HFF-Myc (cell line): ENCODE data around the gene NOC4L.
"Not testable (repeated sequence)": the region's sequence is repeated elsewhere in the genome, so short reads cannot be mapped to it uniquely, and the experiment has no call there.

Source experiments
- DNase-seq: peaks from one replicate; pipeline ENCODE4 v3.0.0-alpha.2; 2011; ENCODE audit warnings: low read depth; ENCODE audit errors: extremely low read depth
- H3K4me3 ChIP-seq: replicated peaks from 2 replicates; pipeline ENCODE4 v1.5.1; 2011; ENCODE audit warnings: low read depth, mild to moderate bottlenecking, control low read depth, low read length
- CTCF ChIP-seq: IDR thresholded peaks from 2 replicates; pipeline ENCODE4 v1.5.1; 2012; ENCODE audit warnings: mild to moderate bottlenecking, low read depth, low read length, control low read depth; ENCODE audit errors: missing control alignments

The NOC4L gene

GRCh38 chr12:132147423-132148367 is 3.4 kb downstream of the NOC4L start:
- no peak for TF ChIP-seq CTCF
- no peak overlapping the region for H3K4me3 ChIP-seq
- no peak for DNase-seq

- no peak overlapping the region for H3K4me3 ChIP-seq
- no peak for DNase-seq
- TF ChIP-seq CTCF: no peak
Observed at GRCh38 chr12:132148368-132149045, 4.2 kb downstream of the NOC4L start.

GRCh38 chr12:132149526-132149925 is 5.3 kb downstream of the NOC4L start:
- not testable (repeated sequence) for H3K4me3 ChIP-seq, DNase-seq

- no peak for TF ChIP-seq CTCF
- H3K4me3 ChIP-seq: no peak overlapping the region
Observed at GRCh38 chr12:132150780-132151144, 6.5 kb downstream of the NOC4L start.

GRCh38 chr12:132151145-132151765 is 7.0 kb downstream of the NOC4L start:
- no peak for TF ChIP-seq CTCF

More at GRCh38 chr12:132150780-132151144, 6.5 kb downstream of the NOC4L start:
- DNase-seq: no peak

GRCh38 chr12:132151766-132152410 is 7.6 kb downstream of the NOC4L start:
- H3K4me3 ChIP-seq: no peak overlapping the region
- TF ChIP-seq CTCF: no peak
- DNase-seq: no peak

More at GRCh38 chr12:132151145-132151765, 7.0 kb downstream of the NOC4L start:
- DNase-seq: no peak
- no peak overlapping the region for H3K4me3 ChIP-seq

GRCh38 chr12:132152411-132152821 is 8.2 kb downstream of the NOC4L start:
- no peak for TF ChIP-seq CTCF
- DNase-seq: no peak
- H3K4me3 ChIP-seq: no peak overlapping the region
